HEK293 (cell line): ENCODE measurements around the gene FAR1.

Experiments used
- REST ChIP-seq: fragments of 450-650 bp; formaldehyde crosslinking; IDR thresholded peaks from 2 replicates; pipeline ENCODE4 v1.5.1; 2016; ENCODE audit warnings: missing biosample characterization, missing genetic modification characterization
- YY1 ChIP-seq: fragments of 450-650 bp; formaldehyde crosslinking; IDR thresholded peaks from 2 replicates; pipeline ENCODE4 v1.5.1; 2018; ENCODE audit warnings: missing biosample characterization, missing genetic modification characterization
- ZFP37 ChIP-seq: fragments of 450-650 bp; formaldehyde crosslinking; IDR thresholded peaks from 2 replicates; pipeline ENCODE4 v1.5.1; 2016; ENCODE audit warnings: missing biosample characterization, missing genetic modification characterization

- TF ChIP-seq ZFP37 (tag by site-specific recombination) (no peak), YY1 (no peak), REST (no peak)
These were observed 31.4 kb downstream of the FAR1 start for GRCh38 chr11:13699870-13700269.
